Measurements from ENCODE around the gene CDR2L.
A peak's percentile ranks its signal among the peaks of the same experiment; 100 is the strongest.

The CDR2L gene

GRCh38 chr17:74987418-74987908 lies at the start of gene CDR2L:
Gene CDR2L (plus strand): TSS chr17:74987632. CDS start chr17:74988044, 412 bp downstream.
- Mint-ChIP-seq H3K27me3 (peaks cover 49% of the 10 kb centered on the region), H3K36me3 (no peaks in the 10 kb centered on the region), H3K9me3 (no peaks in the 10 kb centered on the region), H3K4me3 (peak within 1 kb of the TSS; percentile 71), H3K27ac (no peak within 1 kb of the TSS), H3K4me1 (peaks cover 18% of the 10 kb centered on the region)
- peak; percentile 96 for ATAC-seq

- H3K36me3 Mint-ChIP-seq = no peaks in the 10 kb centered on the region
- no peak overlapping the region for H3K27ac Mint-ChIP-seq
- peaks cover 86% of the 10 kb centered on the region for H3K27me3 Mint-ChIP-seq
- no peak overlapping the region for H3K4me3 Mint-ChIP-seq
- no peaks in the 10 kb centered on the region for H3K4me1 Mint-ChIP-seq
- no peaks in the 10 kb centered on the region for H3K9me3 Mint-ChIP-seq
- ATAC-seq = no peak
These were observed 49.1 kb upstream of the CDR2L start for GRCh38 chr17:74938194-74938950.

- Mint-ChIP-seq H3K36me3 (no peaks in the 10 kb centered on the region), H3K4me1 (no peaks in the 10 kb centered on the region), H3K9me3 (no peaks in the 10 kb centered on the region), H3K4me3 (no peak overlapping the region), H3K27me3 (peaks cover 84% of the 10 kb centered on the region), H3K27ac (no peak overlapping the region)
- no peak for ATAC-seq
These were observed 47.9 kb upstream of the CDR2L start for GRCh38 chr17:74939534-74939933.

- H3K4me3 Mint-ChIP-seq = no peak overlapping the region
- H3K27me3 Mint-ChIP-seq = peaks cover 73% of the 10 kb centered on the region
- H3K4me1 Mint-ChIP-seq = peaks cover 9% of the 10 kb centered on the region
- ATAC-seq = no peak
- H3K27ac Mint-ChIP-seq = no peak overlapping the region
- no peaks in the 10 kb centered on the region for H3K9me3 Mint-ChIP-seq
- H3K36me3 Mint-ChIP-seq = no peaks in the 10 kb centered on the region
These were observed 46.2 kb upstream of the CDR2L start for GRCh38 chr17:74941128-74941725.

GRCh38 chr17:74943808-74944522 lies 43.5 kb upstream of the CDR2L start:
- Mint-ChIP-seq H3K4me1 (peaks cover 9% of the 10 kb centered on the region), H3K27me3 (peaks cover 62% of the 10 kb centered on the region), H3K27ac (no peak overlapping the region), H3K9me3 (no peaks in the 10 kb centered on the region), H3K4me3 (no peak overlapping the region), H3K36me3 (no peaks in the 10 kb centered on the region)
- no peak for ATAC-seq

GRCh38 chr17:74945543-74945942 lies 41.9 kb upstream of the CDR2L start:
- H3K4me1 Mint-ChIP-seq = peaks cover 9% of the 10 kb centered on the region
- H3K9me3 Mint-ChIP-seq = no peaks in the 10 kb centered on the region
- no peaks in the 10 kb centered on the region for H3K36me3 Mint-ChIP-seq
- peaks cover 53% of the 10 kb centered on the region for H3K27me3 Mint-ChIP-seq
- H3K4me3 Mint-ChIP-seq = peak overlapping the region; percentile 45
- ATAC-seq = peak; percentile 74
- peak overlapping the region; percentile 60 for H3K27ac Mint-ChIP-seq

GRCh38 chr17:74946641-74947040 lies 40.8 kb upstream of the CDR2L start:
- peaks cover 9% of the 10 kb centered on the region for H3K4me1 Mint-ChIP-seq
- H3K4me3 Mint-ChIP-seq = no peak overlapping the region
- no peak overlapping the region for H3K27ac Mint-ChIP-seq
- ATAC-seq = no peak
- peaks cover 42% of the 10 kb centered on the region for H3K27me3 Mint-ChIP-seq
- H3K36me3 Mint-ChIP-seq = no peaks in the 10 kb centered on the region
- H3K9me3 Mint-ChIP-seq = no peaks in the 10 kb centered on the region

GRCh38 chr17:74947041-74947754 lies 40.2 kb upstream of the CDR2L start:
- Mint-ChIP-seq H3K36me3 (no peaks in the 10 kb centered on the region), H3K4me3 (no peak overlapping the region), H3K27ac (no peak overlapping the region), H3K4me1 (peaks cover 9% of the 10 kb centered on the region), H3K27me3 (peaks cover 37% of the 10 kb centered on the region), H3K9me3 (no peaks in the 10 kb centered on the region)
- no peak for ATAC-seq

GRCh38 chr17:74949455-74950115 lies 37.8 kb upstream of the CDR2L start:
- Mint-ChIP-seq H3K4me1 (peaks cover 9% of the 10 kb centered on the region), H3K27ac (no peak overlapping the region), H3K36me3 (no peaks in the 10 kb centered on the region), H3K4me3 (no peak overlapping the region), H3K27me3 (peaks cover 27% of the 10 kb centered on the region), H3K9me3 (no peaks in the 10 kb centered on the region)
- ATAC-seq = no peak

GRCh38 chr17:74950207-74950606 lies 37.2 kb upstream of the CDR2L start:
- Mint-ChIP-seq H3K9me3 (no peaks in the 10 kb centered on the region), H3K4me1 (peaks cover 5% of the 10 kb centered on the region), H3K27ac (no peak overlapping the region), H3K4me3 (no peak overlapping the region), H3K36me3 (no peaks in the 10 kb centered on the region), H3K27me3 (peaks cover 27% of the 10 kb centered on the region)
- no peak for ATAC-seq

- ATAC-seq = no peak
- Mint-ChIP-seq H3K27me3 (peaks cover 27% of the 10 kb centered on the region), H3K9me3 (no peaks in the 10 kb centered on the region), H3K4me1 (no peaks in the 10 kb centered on the region), H3K4me3 (no peak overlapping the region), H3K36me3 (no peaks in the 10 kb centered on the region), H3K27ac (no peak overlapping the region)
These were observed 36.4 kb upstream of the CDR2L start for GRCh38 chr17:74951065-74951464.

GRCh38 chr17:74951680-74952421 lies 35.6 kb upstream of the CDR2L start:
- Mint-ChIP-seq H3K27ac (no peak overlapping the region), H3K9me3 (no peaks in the 10 kb centered on the region), H3K4me3 (no peak overlapping the region), H3K36me3 (no peaks in the 10 kb centered on the region), H3K27me3 (peaks cover 27% of the 10 kb centered on the region), H3K4me1 (no peaks in the 10 kb centered on the region)
- ATAC-seq = no peak

GRCh38 chr17:74952431-74953133 lies 34.9 kb upstream of the CDR2L start:
- no peak overlapping the region for H3K4me3 Mint-ChIP-seq
- peaks cover 26% of the 10 kb centered on the region for H3K27me3 Mint-ChIP-seq
- H3K9me3 Mint-ChIP-seq = no peaks in the 10 kb centered on the region
- H3K36me3 Mint-ChIP-seq = no peaks in the 10 kb centered on the region
- no peak for ATAC-seq
- H3K4me1 Mint-ChIP-seq = no peaks in the 10 kb centered on the region
- H3K27ac Mint-ChIP-seq = no peak overlapping the region

Measured in stimulated activated memory B cell treated with anti-CD40 and anti-IgM and Interleukin-4, amounts not matched to agents 10 μg/mL and 1 μg/mL and 100 μg/mL, for 72 hours (primary cell).